A172 (cell line): ENCODE results near the gene TYRO3. TPM values are rescaled to one million over a fixed set of nuclear protein-coding genes. Genes with fewer than 3 reads are reported as not detected.

Experiments
- DNase-seq: peaks from one replicate; pipeline ENCODE4 v3.0.0-alpha.2; 2015; ENCODE audit warnings: low spot score
- total RNA-seq: library from RNA; depleted of rRNA; stranded (reverse); fragments of >200 nt; shearing (Covaris generic); gene quantifications from 2 replicates; pipeline ENCODE4 v1.2.3, GENCODE V29; 2014; rRNA removed

The TYRO3 gene
- total RNA-seq, 1 experiment from 2014 or later, result 22.2 TPM

GRCh38 chr15:41603941-41604911, 45.2 kb downstream of the TYRO3 start:
- peak; percentile 62 for DNase-seq

- no peak for DNase-seq
Observed at GRCh38 chr15:41605566-41605965, 46.6 kb downstream of the TYRO3 start.

GRCh38 chr15:41606997-41607396, 48.0 kb downstream of the TYRO3 start:
- DNase-seq, result peak; percentile 83

GRCh38 chr15:41609123-41609522, 50.1 kb downstream of the TYRO3 start:
- DNase-seq, result no peak

- DNase-seq, result no peak
Observed at GRCh38 chr15:41610048-41610447, 51.0 kb downstream of the TYRO3 start.

- DNase-seq, result peak; percentile 13
Observed at GRCh38 chr15:41620536-41621199, 61.7 kb downstream of the TYRO3 start.

- peak; percentile 81 for DNase-seq
Observed at GRCh38 chr15:41621200-41622193, 62.5 kb downstream of the TYRO3 start.

- no peak for DNase-seq
Observed at GRCh38 chr15:41622901-41623300, 63.9 kb downstream of the TYRO3 start.

GRCh38 chr15:41627203-41627602, 68.2 kb downstream of the TYRO3 start:
- DNase-seq, result no peak

- DNase-seq, result no peak
Observed at GRCh38 chr15:41629463-41629862, 70.5 kb downstream of the TYRO3 start.

- DNase-seq, result no peak
Observed at GRCh38 chr15:41629883-41630282, 70.9 kb downstream of the TYRO3 start.

GRCh38 chr15:41630616-41631217, 71.7 kb downstream of the TYRO3 start:
- no peak for DNase-seq

- no peak for DNase-seq
Observed at GRCh38 chr15:41631880-41632470, 73.0 kb downstream of the TYRO3 start.

Other genes with a start within 250 kb of the TYRO3 start
- 38.0 and 41.6 TPM in 2 replicates for gene OIP5, start 226.6 kb upstream of the TYRO3 start, total RNA-seq
- 182 and 215 TPM in 2 replicates for gene NUSAP1, start 226.3 kb upstream of the TYRO3 start, total RNA-seq
- 47.2 and 50.9 TPM in 2 replicates for gene NDUFAF1, start 156.7 kb upstream of the TYRO3 start, total RNA-seq
- gene RTF1, start 142.1 kb upstream of the TYRO3 start, total RNA-seq, result 28.7 and 31.6 TPM in 2 replicates
- 15.5 and 17.3 TPM in 2 replicates for gene ITPKA, start 65.3 kb upstream of the TYRO3 start, total RNA-seq
- gene LTK, start 45.4 kb upstream of the TYRO3 start, total RNA-seq, result 4.3 and 5.2 TPM in 2 replicates
- 15.4 and 23.6 TPM in 2 replicates for gene RPAP1, start 15.0 kb upstream of the TYRO3 start, total RNA-seq
- 21.9 and 33.3 TPM in 2 replicates for gene MGA, start 101.2 kb downstream of the TYRO3 start, total RNA-seq
- gene MAPKBP1, start 215.3 kb downstream of the TYRO3 start, total RNA-seq, result 9.9 and 10.0 TPM in 2 replicates